GM18502 (cell line): ENCODE measurements around the gene TMC7.
A peak's percentile ranks its signal among the peaks of the same experiment; 100 is the strongest.

Source experiments
- ATAC-seq: cut with Tn5 transposase; IDR thresholded peaks from one replicate; pipeline ENCODE4 v1.9.1; 2021; ENCODE audit warnings: mild to moderate bottlenecking; ENCODE audit not compliant: unreplicated experiment, poor library complexity

Gene TMC7

GRCh38 chr16:19085679-19086200, 102.0 kb downstream of the TMC7 start:
- ATAC-seq: no peak

GRCh38 chr16:19086322-19087199, 102.8 kb downstream of the TMC7 start:
- peak; percentile 57 for ATAC-seq

- ATAC-seq: no peak
Observed at GRCh38 chr16:19088341-19088916, 104.7 kb downstream of the TMC7 start.

- no peak for ATAC-seq
Observed at GRCh38 chr16:19089410-19089955, 105.7 kb downstream of the TMC7 start.

- ATAC-seq: no peak
Observed at GRCh38 chr16:19090916-19091315, 107.2 kb downstream of the TMC7 start.

GRCh38 chr16:19092653-19093410, 109.1 kb downstream of the TMC7 start:
- no peak for ATAC-seq

GRCh38 chr16:19093631-19094541, 110.2 kb downstream of the TMC7 start:
- ATAC-seq: no peak

- no peak for ATAC-seq
Observed at GRCh38 chr16:19094542-19095365, 111.0 kb downstream of the TMC7 start.

GRCh38 chr16:19095654-19096053, 111.9 kb downstream of the TMC7 start:
- no peak for ATAC-seq

- no peak for ATAC-seq
Observed at GRCh38 chr16:19098173-19098572, 114.4 kb downstream of the TMC7 start.

GRCh38 chr16:19102187-19102872, 118.6 kb downstream of the TMC7 start:
- no peak for ATAC-seq

- no peak for ATAC-seq
Observed at GRCh38 chr16:19104607-19105006, 120.9 kb downstream of the TMC7 start.

GRCh38 chr16:19105131-19105530, 121.4 kb downstream of the TMC7 start:
- ATAC-seq: no peak

GRCh38 chr16:19105891-19106624, 122.3 kb downstream of the TMC7 start:
- no peak for ATAC-seq

- ATAC-seq: no peak
Observed at GRCh38 chr16:19106625-19107020, 122.9 kb downstream of the TMC7 start.

GRCh38 chr16:19108409-19109287, 124.9 kb downstream of the TMC7 start:
- no peak for ATAC-seq

GRCh38 chr16:19109288-19109664, 125.5 kb downstream of the TMC7 start:
- no peak for ATAC-seq
